GM19463 (cell line): Measurements from ENCODE around the gene PPARD.
"Not testable (repeated sequence)": the region's sequence is repeated elsewhere in the genome, so short reads cannot be mapped to it uniquely, and the experiment has no call there.

Experiments used
- ATAC-seq: cut with Tn5 transposase; IDR thresholded peaks from one replicate; pipeline ENCODE4 v1.9.1; 2021; ENCODE audit warnings: mild to moderate bottlenecking, moderate library complexity; ENCODE audit not compliant: unreplicated experiment

The PPARD gene

GRCh38 chr6:35435074-35435837 lies 92.9 kb downstream of the PPARD start:
- ATAC-seq, result no peak

DNA sequence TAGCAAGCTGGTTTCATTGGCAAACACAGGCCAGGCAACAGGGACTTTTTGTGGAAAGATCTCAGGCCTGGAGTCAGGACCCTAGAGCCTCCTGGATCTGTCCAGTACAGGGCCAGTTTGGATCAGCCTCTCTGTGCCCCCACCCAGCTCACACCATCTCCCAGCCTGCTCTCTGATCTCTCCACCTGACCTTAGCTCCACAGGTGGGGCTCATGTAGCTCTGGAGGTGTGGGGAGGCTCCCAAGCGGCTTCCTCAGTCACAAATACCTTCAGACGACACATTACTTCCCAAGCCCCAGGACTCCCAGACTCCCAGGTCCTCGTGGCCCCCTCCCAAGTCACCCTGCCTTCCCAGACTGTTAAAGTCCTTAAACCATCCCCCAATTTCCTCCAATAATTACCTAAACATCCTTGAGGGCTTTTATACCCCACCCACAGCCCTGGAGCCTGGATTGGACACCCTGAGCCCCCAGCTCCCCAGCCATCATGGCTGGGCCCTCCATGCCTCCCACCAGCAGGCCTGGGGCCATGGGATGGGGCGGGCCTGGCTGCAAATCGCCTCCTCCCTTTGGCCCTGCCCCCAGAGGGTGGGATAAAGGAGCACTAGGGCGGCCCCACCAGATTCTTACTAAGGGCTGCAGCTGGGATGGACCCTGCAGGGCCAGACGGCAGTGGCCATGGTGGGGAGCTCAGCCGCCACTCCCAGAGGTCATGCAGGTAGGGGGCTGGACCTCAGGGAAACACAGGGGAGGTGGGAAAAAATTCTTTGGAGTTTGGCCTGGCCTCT lies 93.9 kb downstream of the PPARD start:
- ATAC-seq, result no peak

DNA sequence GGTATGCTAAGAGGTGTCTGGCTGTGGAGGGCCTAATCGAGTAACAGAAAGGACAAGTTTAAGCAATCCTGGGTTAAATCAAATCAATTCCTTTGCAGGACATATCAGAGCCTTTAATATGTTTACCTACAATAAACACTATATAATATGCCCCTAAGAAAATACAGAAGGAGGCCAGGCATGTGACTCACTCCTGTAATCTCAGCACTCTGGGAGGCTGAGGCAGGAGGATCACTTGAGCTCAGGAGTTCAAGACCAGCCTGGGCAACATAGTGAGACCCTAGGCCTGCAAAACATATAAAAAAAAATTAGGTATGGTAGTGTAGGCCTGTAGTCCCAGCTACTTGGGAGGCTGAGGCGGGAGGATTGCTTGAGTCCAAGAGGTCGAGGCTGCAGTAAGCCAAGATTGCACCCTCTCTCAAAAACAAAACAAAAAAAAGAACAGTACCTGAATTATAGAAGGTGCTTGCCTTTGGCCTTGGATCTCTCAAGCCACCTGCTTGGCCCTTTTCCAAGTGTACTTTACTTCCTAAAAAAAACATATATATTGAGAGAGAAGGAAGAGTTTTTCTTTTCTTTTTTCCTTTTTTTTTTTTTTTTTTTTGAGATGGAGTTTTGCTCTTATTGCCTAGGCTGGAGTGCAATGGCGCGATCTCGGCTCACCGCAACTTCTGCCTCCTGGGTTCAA lies 96.2 kb downstream of the PPARD start:
- not testable (repeated sequence) for ATAC-seq

DNA sequence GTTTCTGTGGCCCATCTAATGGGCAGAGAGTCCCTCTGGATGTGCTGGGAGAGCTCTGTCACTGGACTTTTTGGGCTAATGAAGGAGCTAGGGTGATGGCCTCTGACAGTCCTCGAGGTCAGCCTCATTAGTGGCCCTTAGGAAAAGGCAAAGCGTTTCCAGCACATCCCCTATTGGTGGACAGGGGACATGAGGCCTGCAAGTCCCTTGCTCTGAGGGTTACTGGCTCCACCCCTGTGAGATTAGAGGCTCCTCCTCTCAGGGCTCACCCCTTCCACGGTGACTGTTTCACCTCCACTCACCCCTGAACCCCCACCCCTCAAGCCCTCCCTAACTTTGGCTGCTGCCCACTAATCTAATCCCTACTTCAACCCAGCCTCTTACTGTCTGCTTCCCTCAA lies 97.0 kb downstream of the PPARD start:
- ATAC-seq, result no peak

- ATAC-seq, result no peak
These were observed 98.8 kb downstream of the PPARD start for GRCh38 chr6:35441205-35441604.

DNA sequence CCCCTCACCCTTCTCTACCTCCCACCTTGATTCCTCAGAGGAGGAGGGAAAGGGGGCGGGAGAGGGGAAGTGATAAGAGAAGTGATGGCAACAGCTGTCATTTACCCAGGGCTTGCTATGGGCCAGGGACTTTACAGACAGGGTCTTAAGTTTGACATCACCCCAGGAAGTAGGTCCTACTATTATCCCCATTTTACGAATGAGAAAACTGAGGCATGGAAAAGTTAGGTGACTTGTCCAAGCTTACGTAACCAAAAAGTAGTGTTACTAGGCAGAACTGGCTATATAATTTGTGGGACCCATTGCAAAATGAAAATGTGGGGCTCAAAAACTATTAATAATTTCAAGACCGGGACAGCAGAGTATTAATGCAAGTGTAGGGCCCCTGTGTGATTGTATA lies 99.3 kb downstream of the PPARD start:
- ATAC-seq, result no peak

DNA sequence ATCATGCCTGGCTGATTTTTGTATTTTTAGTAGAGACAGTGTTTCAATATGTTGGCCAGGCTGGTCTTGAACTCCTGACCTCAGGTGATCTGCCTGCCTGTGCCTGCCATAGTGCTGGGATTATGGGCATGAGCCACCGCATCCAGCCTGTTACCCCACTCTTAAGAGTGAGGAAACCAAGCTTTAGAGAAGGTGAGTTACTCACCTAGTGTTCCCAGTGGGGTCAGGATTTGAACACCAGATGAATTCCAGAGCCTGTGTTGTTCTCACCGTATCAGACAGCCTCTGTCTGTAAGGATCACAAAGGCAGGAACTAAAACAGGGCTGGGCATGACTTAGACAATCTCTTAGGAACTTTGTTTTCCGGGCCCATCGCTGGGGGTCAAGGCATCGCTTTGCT lies 100.3 kb downstream of the PPARD start:
- no peak for ATAC-seq

DNA sequence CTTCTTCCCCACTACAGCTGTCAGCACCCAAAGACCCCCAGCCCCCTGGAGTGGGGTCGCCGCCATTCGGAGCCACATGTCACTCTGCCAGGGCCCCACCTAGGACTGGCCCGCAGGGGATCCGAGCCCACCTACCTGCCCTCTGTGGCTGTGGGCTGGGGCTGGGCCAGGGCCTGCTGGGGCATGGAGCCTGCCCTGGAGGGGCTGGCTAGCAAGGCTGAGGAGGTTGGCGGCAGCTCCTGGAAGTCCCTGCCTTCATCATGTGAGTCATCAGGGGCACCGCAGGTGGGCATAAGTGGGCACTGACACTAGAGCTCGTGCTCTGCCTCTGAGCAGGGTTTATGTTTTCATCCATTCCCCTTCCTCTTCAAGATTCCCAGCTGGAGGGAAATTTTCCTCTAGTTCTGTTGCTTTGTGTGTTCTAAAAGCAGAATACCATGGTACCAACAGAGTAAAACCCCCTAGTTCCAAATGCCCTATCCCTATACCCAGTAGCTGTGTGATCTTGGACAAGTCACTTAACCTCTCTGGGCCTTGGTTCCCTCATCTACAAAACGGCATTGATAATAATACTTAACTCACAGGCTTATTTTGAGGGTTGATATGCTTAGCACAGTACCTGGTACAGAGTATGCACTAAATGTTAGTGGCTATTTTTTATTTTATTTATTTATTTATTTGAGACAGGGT lies 101.1 kb downstream of the PPARD start:
- ATAC-seq, result no peak

DNA sequence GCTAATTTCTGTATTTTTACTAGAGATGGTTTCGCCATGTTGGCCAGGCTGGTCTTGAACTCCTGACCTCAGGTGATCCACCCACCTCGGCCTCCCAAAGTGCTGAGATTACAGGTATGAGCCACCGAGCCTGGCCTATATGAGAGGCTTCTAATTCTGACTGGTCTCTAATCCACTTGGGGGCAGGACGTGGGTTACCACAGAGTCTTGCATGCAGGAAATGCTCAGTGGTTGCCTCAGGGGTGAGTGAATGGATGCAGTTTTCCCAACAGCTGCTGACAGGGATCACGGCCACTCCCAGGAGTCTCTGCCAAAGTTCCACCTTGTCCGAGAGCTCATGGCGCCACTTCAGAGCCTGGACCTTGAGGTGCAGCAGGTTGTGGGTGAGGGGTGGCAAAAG lies 103.3 kb downstream of the PPARD start:
- no peak for ATAC-seq

- ATAC-seq, result no peak
These were observed 105.8 kb downstream of the PPARD start for GRCh38 chr6:35448191-35448590.

GRCh38 chr6:35449287-35449881 lies 107.0 kb downstream of the PPARD start:
- ATAC-seq, result peak; percentile 39

- ATAC-seq, result no peak
These were observed 109.2 kb downstream of the PPARD start for GRCh38 chr6:35451354-35452182.

- peak; percentile 90 for ATAC-seq
These were observed 110.1 kb downstream of the PPARD start, which contains the start of gene FANCE for GRCh38 chr6:35452183-35453090. FANCE (plus strand) TSS chr6:35452338; CDS start chr6:35452546, 208 bp downstream.

- no peak for ATAC-seq
These were observed 110.9 kb downstream of the PPARD start for GRCh38 chr6:35453236-35453635.

DNA sequence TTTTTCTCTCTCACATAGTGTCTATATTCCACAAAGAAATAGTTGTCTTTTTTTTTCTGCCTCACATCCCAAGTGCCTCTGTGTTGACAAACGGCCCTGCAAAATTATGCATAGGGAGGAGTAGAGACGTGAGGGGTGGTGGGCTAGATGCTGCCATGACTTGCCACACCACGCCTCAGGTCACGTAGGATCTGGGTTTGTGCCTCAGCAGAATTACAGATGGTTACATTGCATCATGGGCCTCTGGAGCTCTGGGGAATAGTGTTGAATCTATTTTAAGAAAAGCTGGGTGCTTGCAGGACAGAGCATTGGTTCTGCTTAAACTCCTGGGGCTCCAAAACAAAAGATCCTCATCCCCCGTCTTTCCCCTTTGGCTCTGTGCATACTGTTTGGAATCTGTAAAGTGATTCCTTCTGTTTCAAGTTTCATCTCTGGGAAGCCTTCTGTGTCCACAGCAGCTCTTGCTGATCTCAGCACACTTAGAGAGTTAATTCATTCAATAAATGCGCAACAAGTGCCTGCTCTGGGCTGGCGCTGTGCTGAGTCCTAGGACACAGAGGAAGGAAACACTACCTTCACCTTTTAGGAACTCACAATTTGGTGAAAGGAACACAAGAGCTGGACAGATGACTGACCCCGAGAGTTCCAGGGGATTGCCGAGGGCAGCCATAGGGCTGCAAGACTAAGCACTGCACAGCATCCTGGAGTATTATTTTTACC lies 112.2 kb downstream of the PPARD start:
- no peak for ATAC-seq

- no peak for ATAC-seq
These were observed 115.5 kb downstream of the PPARD start for GRCh38 chr6:35457907-35458306.

- no peak for ATAC-seq
These were observed 118.9 kb downstream of the PPARD start for GRCh38 chr6:35461270-35461669.

- no peak for ATAC-seq
These were observed 120.9 kb downstream of the PPARD start for GRCh38 chr6:35463292-35463691.
